Measurements from ENCODE around the gene SLC9A6.

Gene SLC9A6

DNA sequence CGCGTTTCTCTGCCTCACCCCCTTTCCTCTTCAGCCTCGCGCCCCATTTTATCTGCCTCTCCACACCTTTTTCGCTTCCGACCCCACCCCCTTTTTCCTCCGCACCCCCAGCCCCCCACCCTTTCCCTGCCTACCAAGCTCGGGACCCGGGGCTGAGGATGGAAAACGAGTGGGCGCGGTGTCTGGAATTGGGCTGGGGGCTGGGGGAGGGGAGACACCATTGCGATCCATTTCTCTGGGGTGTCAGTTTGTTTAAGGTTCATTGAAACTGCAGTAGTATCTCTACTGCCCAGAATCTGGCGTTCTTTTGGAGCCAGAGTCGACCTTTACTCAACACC is 707 bp downstream of the SLC9A6 start:
- peak overlapping the region; percentile 75 for H3K4me3 ChIP-seq (ENCODE audit: low read depth, low read length)
- TF ChIP-seq CTCF (conservative IDR thresholded peaks at IDR 0.05; ENCODE audit: low read depth, low read length), result no peak
- DNase-seq (ENCODE audit: low read depth), result no peak

GRCh38 chrX:135988245-135988644 is 3.0 kb downstream of the SLC9A6 start:
- TF ChIP-seq CTCF (conservative IDR thresholded peaks at IDR 0.05; ENCODE audit: low read depth, low read length), result no peak
- no peak for DNase-seq (ENCODE audit: low read depth)
- H3K4me3 ChIP-seq (ENCODE audit: low read depth, low read length), result no peak overlapping the region

GRCh38 chrX:136015016-136015415 is 29.8 kb downstream of the SLC9A6 start:
- no peak overlapping the region for H3K4me3 ChIP-seq (ENCODE audit: low read depth, low read length)
- no peak for TF ChIP-seq CTCF (conservative IDR thresholded peaks at IDR 0.05; ENCODE audit: low read depth, low read length)
- no peak for DNase-seq (ENCODE audit: low read depth)

- no peak for DNase-seq (ENCODE audit: low read depth)
- TF ChIP-seq CTCF (conservative IDR thresholded peaks at IDR 0.05; ENCODE audit: low read depth, low read length), result no peak
- no peak overlapping the region for H3K4me3 ChIP-seq (ENCODE audit: low read depth, low read length)
Measured at GRCh38 chrX:136016881-136017280, 31.6 kb downstream of the SLC9A6 start.

DNA sequence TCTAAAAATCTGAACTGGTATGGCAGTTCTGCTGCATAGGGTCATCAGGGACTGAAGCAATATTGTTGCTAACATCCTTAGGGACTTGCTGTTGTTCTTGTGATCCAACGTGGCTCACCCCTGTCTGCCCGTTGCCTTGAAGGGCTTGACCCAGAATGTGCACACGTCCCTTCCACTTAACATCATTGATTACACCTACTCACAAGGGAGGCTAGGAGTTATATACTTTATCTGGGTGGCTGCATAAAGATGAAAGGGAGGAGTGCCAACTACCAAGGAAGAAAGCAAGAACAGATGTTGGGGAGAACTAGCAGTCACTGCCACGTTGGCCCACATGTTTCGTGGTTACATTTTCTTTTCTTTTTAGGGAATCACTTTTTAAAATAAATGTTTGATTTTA is 34.0 kb downstream of the SLC9A6 start:
- TF ChIP-seq CTCF (conservative IDR thresholded peaks at IDR 0.05; ENCODE audit: low read depth, low read length), result no peak
- DNase-seq (ENCODE audit: low read depth), result no peak
- no peak overlapping the region for H3K4me3 ChIP-seq (ENCODE audit: low read depth, low read length)

GRCh38 chrX:136021160-136021559 is 35.9 kb downstream of the SLC9A6 start:
- no peak overlapping the region for H3K4me3 ChIP-seq (ENCODE audit: low read depth, low read length)
- TF ChIP-seq CTCF (conservative IDR thresholded peaks at IDR 0.05; ENCODE audit: low read depth, low read length), result no peak
- no peak for DNase-seq (ENCODE audit: low read depth)

- no peak for TF ChIP-seq CTCF (conservative IDR thresholded peaks at IDR 0.05; ENCODE audit: low read depth, low read length)
- H3K4me3 ChIP-seq (ENCODE audit: low read depth, low read length), result no peak overlapping the region
- DNase-seq (ENCODE audit: low read depth), result no peak
Measured at GRCh38 chrX:136021903-136022302, 36.7 kb downstream of the SLC9A6 start.

Data from choroid plexus epithelial cell (primary cell).